GM19240 (cell line): ENCODE results near the gene FZD4.
"Not testable (repeated sequence)": the region's sequence is repeated elsewhere in the genome, so short reads cannot be mapped to it uniquely, and the experiment has no call there.

Experiments
- DNase-seq: peaks from one replicate; pipeline ENCODE4 v3.0.0; 2011; ENCODE audit warnings: low spot score; ENCODE audit not compliant: insufficient read length

The FZD4 gene

DNA sequence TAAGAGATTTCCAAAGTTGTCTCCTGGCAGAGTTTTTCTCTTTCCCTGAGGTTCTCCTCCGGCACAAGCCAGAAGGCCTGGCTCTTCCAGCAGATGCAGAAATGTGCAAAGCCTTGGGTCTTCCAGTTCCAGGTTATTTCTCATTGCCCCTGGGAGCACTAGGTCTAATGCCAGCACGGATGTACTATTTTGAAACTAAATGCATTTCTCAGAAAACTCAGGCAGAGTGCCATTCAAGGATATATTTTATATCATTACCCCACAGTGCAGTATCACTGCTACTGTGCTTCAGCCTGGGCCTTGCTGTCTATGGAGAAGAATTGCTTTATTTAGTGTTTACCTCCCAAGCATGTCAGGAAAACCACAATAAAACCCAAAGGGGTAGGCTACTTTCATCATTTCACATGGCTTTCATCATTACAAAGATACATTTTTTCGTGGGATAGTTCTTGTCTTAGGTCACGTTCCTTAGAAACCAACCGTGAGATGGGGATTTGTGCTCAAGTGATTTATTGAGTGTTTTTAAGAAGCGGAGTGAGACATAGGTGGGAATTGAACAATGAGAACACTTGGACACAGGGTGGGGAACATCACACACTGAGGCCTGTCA, 22.4 kb upstream of the FZD4 start:
- DNase-seq = no peak

DNA sequence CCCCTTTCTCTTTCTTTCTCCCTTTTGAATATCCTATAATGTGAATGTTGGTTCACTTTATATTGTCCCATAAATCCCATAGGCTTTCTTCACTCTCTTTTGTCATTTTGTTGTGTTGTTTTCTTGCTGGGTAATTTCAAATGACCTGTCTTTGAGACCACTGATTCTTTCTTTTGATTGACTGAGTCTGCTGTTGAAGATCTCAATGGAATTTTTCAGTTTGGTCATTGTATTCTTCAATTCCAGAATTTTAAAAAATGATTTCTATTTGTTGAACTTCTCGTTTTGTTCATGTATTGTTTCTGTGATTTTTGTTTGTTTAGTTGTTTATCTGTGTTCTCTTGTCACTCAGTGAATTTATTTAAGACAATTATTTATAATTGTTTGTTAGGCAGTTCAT, 17.5 kb upstream of the FZD4 start:
- DNase-seq = no peak

DNA sequence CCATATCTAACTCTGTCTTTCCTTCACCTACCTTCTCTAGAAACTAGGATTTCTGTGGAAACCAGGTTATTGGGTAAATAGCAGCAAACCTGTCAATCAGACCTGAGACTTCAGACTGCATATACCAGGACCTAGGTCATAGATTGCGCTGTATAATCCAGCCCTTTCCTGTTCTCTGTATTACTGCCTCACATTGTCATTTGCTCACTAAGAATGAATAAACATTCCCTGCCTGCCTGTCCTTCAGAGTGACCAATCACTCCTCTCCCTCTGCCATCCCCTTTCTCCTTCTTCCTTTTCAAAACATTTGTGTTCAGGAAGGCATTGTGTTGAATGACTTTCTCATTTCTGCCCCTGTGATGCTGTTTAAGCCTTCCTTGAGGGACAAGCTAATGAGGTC, 14.1 kb upstream of the FZD4 start:
- DNase-seq = no peak

DNA sequence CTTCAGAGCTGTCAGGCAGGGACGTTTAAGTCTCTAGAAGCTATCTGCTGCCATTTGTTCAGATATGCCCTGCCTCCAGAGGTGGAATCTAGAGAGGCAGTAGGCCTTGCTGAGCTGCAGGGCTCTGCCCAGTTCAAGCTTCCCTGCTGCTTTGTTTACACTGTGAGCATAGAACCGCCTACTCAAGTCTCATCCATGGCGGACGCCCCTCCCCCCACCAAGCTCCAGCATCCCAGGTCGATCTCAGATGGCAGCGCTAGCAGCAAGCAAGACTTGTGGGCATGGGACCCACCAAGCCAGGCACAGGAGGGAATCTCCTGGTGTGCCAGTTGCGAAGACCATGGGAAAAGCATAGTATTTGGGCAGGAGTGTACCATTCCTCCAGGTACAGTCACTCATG, 12.4 kb upstream of the FZD4 start:
- not testable (repeated sequence) for DNase-seq

DNA sequence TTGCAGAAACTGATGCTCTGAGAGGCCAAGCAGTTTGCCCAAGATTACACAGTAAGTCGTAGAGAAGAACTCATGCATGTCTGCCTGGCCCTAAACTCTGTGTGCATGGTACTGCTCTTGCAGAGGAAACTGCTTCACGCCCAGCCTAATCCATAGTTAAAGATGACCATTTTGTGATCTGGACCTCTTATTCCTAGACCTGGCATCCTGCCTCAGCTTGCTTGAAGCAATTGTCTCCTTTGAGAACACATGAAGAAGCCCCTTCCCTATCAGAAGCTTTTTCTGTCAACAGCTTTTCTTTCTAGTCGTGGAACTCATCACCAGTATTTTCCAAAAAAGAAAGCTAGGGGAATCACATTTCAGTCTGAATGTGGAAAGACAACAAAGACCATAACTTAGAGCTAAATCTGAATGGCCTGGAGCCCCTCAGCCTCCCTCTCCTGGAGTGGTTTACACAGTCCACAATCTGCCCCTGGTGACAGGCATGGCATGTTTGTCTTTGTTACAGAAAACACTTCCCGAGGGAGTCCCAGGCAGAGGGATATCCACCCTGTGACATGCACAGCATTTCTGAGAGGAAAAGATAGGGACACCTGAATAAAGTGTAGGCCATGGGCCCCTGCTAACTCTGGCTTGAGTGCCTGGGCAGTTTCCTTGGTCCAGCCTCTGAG, 2.9 kb upstream of the FZD4 start:
- DNase-seq = no peak

DNA sequence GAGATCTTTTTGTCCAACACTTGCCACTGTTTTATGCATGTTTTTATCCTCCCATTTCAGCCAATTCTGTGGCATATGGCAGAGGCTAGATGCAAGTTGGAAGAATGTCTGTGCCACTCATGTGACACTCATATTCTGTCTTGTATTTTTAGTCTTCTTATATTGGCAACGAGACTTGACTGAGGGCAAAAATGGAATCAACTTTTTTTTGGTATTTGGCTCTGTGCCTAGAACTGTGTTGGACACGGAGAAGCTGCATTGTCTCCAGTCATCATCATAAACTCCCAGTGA, 1.7 kb upstream of the FZD4 start:
- no peak for DNase-seq

DNA sequence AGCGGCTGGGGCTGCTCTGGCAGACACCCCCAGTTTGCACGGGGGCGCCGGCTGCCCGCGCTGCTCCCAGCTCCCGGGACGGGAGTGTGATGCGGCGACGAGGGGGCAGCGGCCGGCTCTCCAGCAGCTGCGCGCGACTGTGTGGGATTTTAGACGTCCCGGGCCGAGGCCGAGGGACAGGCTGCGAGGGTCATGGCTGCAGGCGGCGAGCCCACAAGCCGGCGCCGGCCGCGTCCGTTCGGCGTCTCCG, 159 bp downstream of the FZD4 start:
- no peak for DNase-seq

DNA sequence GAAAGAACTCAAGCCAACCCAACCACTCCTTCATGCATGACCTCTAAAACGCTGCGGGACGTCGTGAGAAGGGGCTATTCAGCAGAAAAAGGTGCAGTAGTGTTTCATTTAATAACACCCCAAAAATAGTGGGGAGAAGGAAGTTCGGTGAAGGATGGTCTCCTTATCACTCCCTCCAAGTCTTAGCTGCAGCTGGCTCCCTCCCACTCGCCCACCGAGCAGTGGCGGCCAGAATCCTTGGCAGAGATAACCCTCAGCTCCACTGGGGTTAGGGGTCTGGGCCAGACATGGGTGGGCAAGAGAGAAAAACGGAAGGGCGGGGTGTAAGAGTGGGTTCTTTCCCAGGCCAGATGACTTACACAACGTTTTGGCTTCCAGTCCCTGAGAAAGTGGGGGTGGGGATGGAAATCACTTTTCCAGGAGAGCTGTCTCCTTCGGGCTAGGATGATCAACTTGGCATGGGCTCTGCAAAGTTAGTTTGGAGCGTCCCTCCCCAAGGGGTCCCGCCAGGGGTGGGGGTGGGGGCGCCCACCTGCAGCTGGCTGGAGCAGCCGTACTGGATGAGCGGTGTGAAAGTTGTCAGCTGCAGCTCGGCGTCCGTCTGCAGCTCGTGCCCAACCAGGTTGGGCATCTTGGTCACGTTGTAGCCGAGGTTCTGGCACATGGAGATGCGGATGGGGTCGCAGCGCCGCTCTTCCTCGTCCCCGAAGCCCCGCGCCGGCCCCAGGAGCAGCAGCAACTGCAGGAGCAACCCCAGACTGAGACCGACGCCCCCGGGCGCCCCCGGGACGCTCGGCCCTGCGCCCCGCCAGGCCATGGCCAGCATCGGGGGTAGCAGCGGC, 705 bp downstream of the FZD4 start:
- DNase-seq = no peak

DNA sequence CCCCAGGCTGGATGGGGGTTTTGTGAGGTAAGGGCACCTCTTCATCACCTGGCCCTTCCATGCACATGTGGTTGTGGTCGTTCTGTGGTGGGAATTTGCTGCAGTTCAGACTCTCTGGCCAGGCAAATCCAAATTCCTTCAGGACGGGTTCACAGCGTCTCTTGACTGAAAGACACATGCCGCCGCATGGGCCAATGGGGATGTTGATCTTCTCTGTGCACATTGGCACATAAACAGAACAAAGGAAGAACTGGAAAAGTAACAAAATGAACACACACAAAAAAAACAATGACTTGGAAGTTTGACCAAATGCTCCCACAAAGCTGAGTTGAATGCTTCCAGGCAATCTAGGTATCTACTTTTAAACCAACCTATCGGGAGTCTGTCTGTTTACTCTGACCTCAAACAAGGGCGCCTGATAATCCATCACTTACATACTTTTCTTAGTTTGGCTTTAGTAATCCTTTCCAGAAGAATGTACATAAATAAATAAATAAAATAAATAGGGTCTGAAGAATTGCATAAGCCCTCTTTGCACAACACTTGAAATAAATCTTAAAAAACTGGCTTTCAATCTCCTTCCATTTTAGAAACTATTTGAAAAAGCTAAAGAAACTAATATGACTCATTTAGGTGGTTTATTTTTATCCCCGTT, 2.8 kb downstream of the FZD4 start:
- no peak for DNase-seq

DNA sequence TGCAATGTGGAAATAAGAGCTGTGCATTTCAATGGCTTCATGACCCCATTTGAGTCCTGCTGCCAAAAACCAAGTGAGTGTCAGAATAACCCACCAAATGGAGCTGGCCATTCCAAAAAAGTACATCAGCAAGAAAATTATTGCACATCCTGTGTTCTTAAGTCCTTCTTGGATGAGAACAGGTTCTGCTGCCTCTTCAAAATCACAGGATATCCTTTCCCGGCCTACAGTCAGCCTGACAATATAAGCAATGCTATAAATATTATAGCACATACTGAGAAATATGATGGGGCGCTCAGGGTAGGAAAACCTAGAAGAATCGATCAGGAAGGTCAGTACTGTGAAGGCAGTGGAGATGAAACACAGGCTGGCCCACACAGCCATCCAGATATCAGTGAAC, 3.5 kb downstream of the FZD4 start:
- DNase-seq = no peak

DNA sequence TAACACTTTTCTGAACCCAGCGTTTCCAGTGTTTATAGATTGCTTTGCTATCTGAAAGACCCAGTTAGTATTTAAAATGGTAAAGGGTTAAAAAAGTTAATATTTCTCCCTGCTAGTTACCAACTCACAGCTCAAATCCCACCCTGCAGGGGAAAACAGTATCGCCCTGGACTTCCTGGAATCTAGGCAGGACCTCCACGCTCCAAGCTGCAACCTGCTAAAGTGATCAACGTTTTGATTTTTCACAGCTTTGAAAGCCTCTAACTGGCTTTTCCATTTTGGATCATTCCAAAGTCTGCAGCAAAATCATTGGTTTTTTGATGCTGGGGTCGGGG, 4.6 kb downstream of the FZD4 start:
- no peak for DNase-seq

DNA sequence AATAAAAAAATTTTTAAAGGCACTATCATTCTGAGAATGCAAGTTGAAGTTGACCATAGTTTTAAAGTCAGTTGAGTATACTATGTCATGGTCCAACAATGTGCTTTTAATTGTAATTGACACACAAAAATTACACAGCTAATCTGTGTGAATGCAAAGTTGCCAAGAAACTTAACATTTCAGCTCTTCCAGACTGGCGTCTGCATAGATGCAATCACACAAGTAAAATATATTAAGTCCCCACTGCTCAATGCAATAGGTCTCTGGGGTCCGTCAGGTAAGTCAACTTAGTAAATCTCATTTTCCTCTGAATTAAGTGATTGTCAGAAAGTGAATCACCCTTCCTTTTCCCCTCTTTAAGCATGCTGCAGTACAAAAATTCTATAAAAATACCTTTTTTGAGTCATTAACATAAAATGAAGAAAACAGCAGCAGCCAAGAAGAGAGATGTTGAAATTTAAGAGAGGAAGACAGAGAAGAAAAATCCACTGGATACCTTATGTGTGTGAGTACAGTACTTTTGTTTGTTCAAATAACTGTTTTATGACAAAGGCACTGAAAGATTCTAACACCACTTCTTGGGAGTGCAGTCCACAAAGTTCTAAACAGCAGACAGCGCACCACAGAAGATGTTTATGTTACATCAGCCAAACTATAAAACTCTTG, 5.1 kb downstream of the FZD4 start:
- no peak for DNase-seq

DNA sequence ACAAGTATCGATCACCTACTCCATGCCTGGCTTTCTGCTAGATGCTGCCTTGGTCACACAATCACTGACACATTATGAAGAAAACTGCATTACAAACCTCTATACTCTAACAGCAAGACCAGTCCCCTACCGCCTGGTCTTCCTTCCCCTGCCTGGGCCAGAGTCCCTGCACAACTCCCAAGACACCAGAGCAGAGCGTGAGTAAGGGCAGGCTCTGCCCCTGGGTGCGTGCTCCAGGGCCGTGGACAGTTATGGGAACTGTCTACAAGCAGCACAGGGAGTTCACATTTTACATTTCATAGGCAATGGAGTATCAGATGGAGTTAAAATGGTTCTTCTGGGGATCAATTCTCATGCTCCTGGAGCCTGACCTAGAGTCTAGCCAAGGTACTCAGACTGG, 6.5 kb downstream of the FZD4 start:
- DNase-seq = no peak

DNA sequence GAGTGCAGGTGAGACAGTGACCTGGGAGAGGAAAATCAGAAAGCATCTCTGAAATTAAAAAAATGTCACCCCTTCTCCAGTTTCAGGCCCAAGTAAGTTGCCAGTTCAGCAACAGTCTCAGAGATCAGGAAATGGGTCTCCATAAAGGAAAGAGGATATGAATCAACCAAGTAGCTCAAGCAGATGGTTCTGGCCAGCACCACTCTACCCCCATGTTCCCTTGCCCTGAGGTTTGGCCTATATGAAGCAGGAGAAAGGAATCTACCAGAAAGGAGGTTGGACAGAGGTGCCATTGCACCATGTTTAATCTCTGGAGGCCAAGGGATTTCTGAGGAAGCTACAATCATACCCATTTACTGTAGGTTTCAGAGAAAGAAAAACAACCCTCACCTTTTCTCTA, 7.7 kb downstream of the FZD4 start:
- no peak for DNase-seq

DNA sequence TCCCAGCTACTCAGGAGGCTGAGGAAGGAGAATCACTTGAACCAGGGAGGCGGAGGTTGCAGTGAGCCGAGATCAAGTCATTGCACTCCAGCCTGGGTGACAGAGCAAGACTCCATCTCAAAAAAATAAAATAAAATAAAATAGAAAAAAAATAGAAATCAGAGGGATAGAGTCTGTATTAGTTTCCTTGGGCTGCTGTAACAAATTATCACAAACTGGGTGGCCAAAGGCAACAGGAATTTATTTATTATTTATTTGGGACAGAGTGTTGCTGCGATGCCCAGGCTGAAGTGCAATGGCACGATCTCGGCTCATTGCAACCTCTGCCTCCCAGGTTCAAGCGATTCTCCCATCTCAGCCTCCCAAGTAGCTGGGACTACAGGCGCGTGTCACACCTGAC, 11.7 kb downstream of the FZD4 start:
- DNase-seq = not testable (repeated sequence)

DNA sequence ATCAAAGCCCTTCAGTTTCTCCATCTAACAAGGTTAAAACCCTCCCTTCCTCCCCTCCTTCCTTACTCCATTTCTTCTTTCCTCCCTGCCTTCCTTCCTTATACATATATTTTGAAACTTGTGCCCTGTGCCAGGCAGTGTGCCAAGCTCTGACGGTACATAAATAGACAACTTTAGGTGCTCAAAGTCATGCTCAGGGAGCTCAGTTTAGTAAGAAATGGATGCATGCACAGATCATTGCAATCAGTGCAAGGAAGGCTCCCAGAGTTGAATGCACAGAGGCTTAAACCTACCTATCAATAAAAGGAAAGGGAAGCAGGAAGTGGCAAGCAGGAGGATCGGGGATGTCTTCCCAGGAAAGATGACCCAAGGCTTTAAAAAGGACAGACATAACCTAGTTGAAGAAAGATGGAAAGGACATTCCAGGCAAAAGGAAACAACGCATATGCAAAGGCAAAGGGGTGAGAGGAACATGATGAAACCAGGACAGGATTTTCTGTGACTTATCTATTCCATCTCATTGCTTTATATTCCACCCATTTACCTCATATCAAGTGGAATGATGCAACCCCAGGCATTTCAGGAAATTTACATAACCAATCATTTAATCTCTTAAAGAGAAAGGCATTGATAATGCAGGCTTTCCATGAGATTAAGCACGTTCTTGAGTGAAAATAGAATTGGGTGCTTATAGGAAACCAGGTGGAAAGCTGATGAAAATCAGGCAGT, 13.2 kb downstream of the FZD4 start:
- no peak for DNase-seq

DNA sequence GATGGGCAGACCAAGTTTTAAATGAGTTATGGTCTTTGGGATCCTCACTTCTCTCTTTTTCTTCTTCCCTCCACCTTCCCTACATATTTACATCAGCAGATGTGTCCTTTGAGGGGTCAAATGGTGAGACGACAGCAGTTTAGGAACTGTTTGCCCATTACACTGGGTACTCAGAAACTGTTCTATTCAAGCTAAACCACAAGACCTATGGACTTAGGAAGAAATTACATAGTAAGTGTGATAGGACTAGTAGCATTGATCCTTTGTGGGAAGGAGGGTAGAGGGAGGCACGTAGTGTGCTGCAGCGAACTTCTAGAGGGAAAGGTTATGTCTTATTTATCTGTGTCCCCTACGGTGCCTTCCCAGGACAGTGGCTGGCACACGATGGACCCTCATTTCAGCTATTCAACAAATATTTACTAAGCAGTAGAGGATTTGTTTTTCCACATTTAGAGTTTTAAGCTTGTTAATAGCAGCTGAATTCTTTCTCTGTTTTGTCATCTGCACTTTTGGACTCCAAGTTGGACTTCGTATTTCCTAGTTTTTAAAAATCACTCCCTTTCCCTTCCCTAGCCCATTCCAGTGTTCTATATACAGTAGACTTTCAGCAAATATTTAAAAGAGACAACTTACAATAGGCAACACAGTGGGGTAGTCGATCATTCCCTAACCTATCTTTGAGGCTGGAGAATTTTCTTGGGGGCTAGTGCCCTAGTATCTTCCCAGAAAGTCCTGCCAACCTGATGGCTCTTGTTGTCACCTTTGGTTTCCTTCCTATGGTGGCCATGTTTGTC, 13.9 kb downstream of the FZD4 start:
- no peak for DNase-seq

DNA sequence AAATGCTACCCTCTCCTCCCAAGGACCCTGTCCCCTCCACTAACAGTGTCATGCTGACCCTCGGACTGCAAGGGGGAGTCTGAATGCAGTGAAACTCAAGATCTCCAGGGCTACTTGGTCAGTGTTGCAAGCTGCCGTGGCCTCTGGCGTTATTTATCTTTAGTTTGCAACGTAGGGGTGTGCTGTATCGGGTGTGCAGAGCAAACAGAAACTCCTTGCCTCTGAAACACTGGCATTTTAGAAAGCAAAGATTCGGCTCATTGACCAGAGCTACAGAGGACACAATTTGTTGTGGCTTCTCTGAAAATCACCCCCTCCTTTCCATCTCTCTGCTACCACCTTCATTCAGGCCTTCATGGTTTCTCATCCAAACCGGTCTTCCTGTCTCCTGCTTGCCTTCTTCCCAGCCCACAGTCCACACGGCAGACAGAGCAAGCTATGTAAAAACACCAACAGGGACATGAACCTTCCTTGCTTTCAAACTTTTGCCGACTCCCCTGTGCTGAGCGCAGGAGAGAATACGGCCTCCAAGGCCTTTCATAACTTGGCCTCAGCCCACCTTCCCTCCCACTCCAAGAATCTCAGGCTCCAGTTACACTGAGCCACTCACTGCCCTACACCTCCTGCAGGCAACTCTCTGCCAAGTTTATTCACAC, 14.9 kb downstream of the FZD4 start:
- DNase-seq = no peak

DNA sequence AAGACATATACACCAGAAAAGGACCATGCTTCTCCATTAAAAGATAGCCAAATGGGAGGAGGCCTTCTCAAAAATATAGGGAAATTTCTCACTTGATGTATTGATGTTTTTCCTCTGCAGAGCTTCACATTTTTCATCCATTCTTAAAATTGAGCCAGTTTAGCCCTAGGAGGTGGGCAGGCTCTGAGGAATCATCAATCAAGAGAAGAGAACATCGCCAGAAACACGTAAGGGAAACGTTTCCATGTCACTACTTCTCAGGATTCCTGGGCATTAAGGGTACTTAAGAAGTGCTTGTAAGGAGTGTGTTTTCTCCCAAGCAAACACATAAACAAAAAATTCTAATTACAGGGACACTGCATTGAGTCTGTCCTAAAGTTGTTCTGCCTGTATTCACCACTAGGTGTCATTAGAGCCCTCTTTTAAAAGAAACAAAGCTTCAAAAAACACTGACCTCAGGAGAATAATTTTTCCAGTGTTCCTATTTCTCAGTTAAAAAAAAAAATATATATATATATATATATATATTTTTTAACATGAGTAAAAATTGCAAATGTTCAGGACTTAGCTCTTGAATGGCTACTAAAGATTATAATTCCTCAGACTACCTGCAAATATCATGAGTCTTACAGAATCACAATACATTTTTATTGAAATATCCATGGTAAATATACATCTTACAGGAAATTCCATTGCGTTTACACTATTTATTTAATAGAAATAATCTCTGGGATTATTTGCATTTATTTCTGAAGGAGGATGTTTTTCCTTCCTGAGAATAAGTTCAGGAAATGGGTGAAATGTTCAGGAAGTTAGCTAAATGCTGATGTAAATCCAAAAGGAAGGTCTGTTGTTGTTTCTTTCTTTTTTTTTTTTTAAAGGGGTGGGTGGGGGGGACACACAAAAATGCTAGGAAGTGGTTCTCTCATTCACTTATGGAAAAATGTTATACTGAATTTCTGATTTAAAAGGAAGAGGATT, 16.0 kb downstream of the FZD4 start:
- no peak for DNase-seq
